Tibial nerve (tissue), 4 donors: ENCODE data around the gene FAM13B. TPM values are rescaled to one million over a fixed set of nuclear protein-coding genes. Genes with fewer than 3 reads are reported as not detected.
A peak's percentile ranks its signal among the peaks of the same experiment; 100 is the strongest.
"Not testable (repeated sequence)": the region's sequence is repeated elsewhere in the genome, so short reads cannot be mapped to it uniquely, and the experiment has no call there.

ENCODE experiments used
- DNase-seq, 2 donors: peaks; one replicate each; pipeline ENCODE4 v3.0.0-alpha.2; 2019; ENCODE audit warnings: low spot score in 2 of 2
- H3K27ac ChIP-seq, 4 donors: fragments of 200-600 bp; sonication (generic) in 3 of 4; one replicate each; pipeline ENCODE4 v1.5.1; 2017 to 2019; ENCODE audit warnings: mild to moderate bottlenecking in 1 of 4
- H3K27me3 ChIP-seq, 2 donors: fragments of 200-600 bp; sonication (generic) in 1 of 2; one replicate each; pipeline versions ENCODE4 v1.5.1 to v1.6.0; 2017 to 2019
- H3K36me3 ChIP-seq, 3 donors: fragments of 200-600 bp; sonication (generic); one replicate each; pipeline ENCODE4 v1.5.1; 2018 to 2019
- H3K4me1 ChIP-seq, 4 donors: fragments of 200-600 bp; sonication (generic) in 3 of 4; one replicate each; pipeline ENCODE4 v1.5.1; 2017 to 2019
- H3K4me3 ChIP-seq, 4 donors: fragments of 200-600 bp; sonication (generic) in 3 of 4; one replicate each; pipeline ENCODE4 v1.5.1; 2017 to 2019; ENCODE audit warnings: mild to moderate bottlenecking in 1 of 4, moderate library complexity in 1 of 4
- H3K9me3 ChIP-seq, 4 donors: fragments of 200-600 bp; sonication (generic) in 3 of 4; one replicate each; pipeline ENCODE4 v1.5.1; 2017 to 2019
- CTCF ChIP-seq, 5 experiments: fragments of 200-600 bp in 3 of 5; fragments of 450-650 bp in 2 of 5; sonication (generic) in 3 of 5; IDR thresholded peaks; one replicate each; pipeline ENCODE4 v1.5.1; 2016 to 2019; ENCODE audit warnings: antibody characterized with exemption in 5 of 5, mild to moderate bottlenecking in 3 of 5, moderate library complexity in 2 of 5
- EP300 ChIP-seq, 2 donors: sonication (generic); formaldehyde crosslinking; IDR thresholded peaks; one replicate each; pipeline ENCODE4 v1.6.1; 2017; ENCODE audit warnings: antibody characterized with exemption in 2 of 2, mild to moderate bottlenecking in 1 of 2
- POLR2A ChIP-seq, 2 donors: fragments of 450-650 bp; IDR thresholded peaks; one replicate each; pipeline ENCODE4 v1.6.1; 2017; ENCODE audit warnings: antibody characterized with exemption in 2 of 2, mild to moderate bottlenecking in 2 of 2, moderate library complexity in 2 of 2
- WGBS, 2 donors: methylation state at CpG; one replicate each; pipeline ENCODE4 v1.1.5; 2018; 5-methylcytosine and 5-hydroxymethylcytosine counted together
- total RNA-seq, 4 donors: library from RNA; depleted of rRNA; stranded (reverse); fragments of >200 nt; gene quantifications; one replicate each; pipeline ENCODE4 v1.1.0, GENCODE V29; 2016

FAM13B gene
- total RNA-seq, 4 donors from 2014 or later = 59.4 to 85.9 (median 72.3) TPM

- Histone ChIP-seq H3K4me1 (peaks cover 0 to 13% (median 0%) of the 10 kb centered on the region in 4 donors), H3K9me3 (no peaks in the 10 kb centered on the region), H3K4me3 (no peak overlapping the region), H3K36me3 (no peaks in the 10 kb centered on the region), H3K27me3 (no peaks in the 10 kb centered on the region), H3K27ac (peak overlapping the region in 2 of 4 donors; percentile 55 to 70)
- TF ChIP-seq EP300 (IDR thresholded peaks at IDR 0.05) (no peak), CTCF (IDR thresholded peaks at IDR 0.05) (no peak), POLR2A (IDR thresholded peaks at IDR 0.05) (no peak)
- DNase-seq = no peak
- WGBS, 2 donors = 29 to 30% methylated on average over 3 of the region's 3 CpGs
Observed at GRCh38 chr5:138054206-138054605, 21.3 kb upstream of the FAM13B start.

- 78 to 85% methylated on average over 3 of the region's 3 CpGs for WGBS, 2 donors
- DNase-seq = no peak
- peaks cover 0 to 13% (median 0%) of the 10 kb centered on the region in 4 donors for H3K4me1 ChIP-seq
- no peak for TF ChIP-seq CTCF (IDR thresholded peaks at IDR 0.05)
- TF ChIP-seq EP300 (IDR thresholded peaks at IDR 0.05) = no peak
- no peak for TF ChIP-seq POLR2A (IDR thresholded peaks at IDR 0.05)
- H3K9me3 ChIP-seq = no peaks in the 10 kb centered on the region
- no peaks in the 10 kb centered on the region for H3K27me3 ChIP-seq
- no peak overlapping the region for H3K27ac ChIP-seq
- no peak overlapping the region for H3K4me3 ChIP-seq
- H3K36me3 ChIP-seq = no peaks in the 10 kb centered on the region
Observed at GRCh38 chr5:138053554-138053953, 20.7 kb upstream of the FAM13B start.

GRCh38 chr5:138052718-138053117 lies 19.8 kb upstream of the FAM13B start:
- not testable (repeated sequence) for H3K27ac ChIP-seq, H3K27me3 ChIP-seq, DNase-seq, H3K9me3 ChIP-seq, H3K36me3 ChIP-seq, H3K4me3 ChIP-seq
- WGBS, 2 donors = 92 to 93% methylated on average over 1 of the region's 1 CpG
- peaks cover 0 to 13% (median 0%) of the 10 kb centered on the region in 4 donors for H3K4me1 ChIP-seq

- Histone ChIP-seq H3K9me3 (no peaks in the 10 kb centered on the region), H3K27ac (no peak overlapping the region), H3K27me3 (no peaks in the 10 kb centered on the region), H3K36me3 (no peaks in the 10 kb centered on the region), H3K4me3 (no peak overlapping the region), H3K4me1 (peaks cover 0 to 13% (median 0%) of the 10 kb centered on the region in 4 donors)
- TF ChIP-seq POLR2A (IDR thresholded peaks at IDR 0.05) = no peak
- TF ChIP-seq EP300 (IDR thresholded peaks at IDR 0.05) = no peak
- no peak for TF ChIP-seq CTCF (IDR thresholded peaks at IDR 0.05)
- no peak for DNase-seq
- WGBS, 2 donors = 77% methylated on average over 9 of the region's 9 CpGs
Observed at GRCh38 chr5:138051441-138052296, 18.8 kb upstream of the FAM13B start.

- not testable (repeated sequence) for H3K4me1 ChIP-seq, H3K27me3 ChIP-seq, H3K27ac ChIP-seq, H3K36me3 ChIP-seq, H3K4me3 ChIP-seq, H3K9me3 ChIP-seq, DNase-seq
- 94 to 98% methylated on average over 3 of the region's 3 CpGs for WGBS, 2 donors
Observed at GRCh38 chr5:138045283-138045682, 12.4 kb upstream of the FAM13B start.

GRCh38 chr5:138038826-138039225 lies 5.9 kb upstream of the FAM13B start:
- peak overlapping the region; percentile 2 to 72 (median 54) for H3K27ac ChIP-seq
- peaks cover 0 to 13% (median 1%) of the 10 kb centered on the region in 4 donors for H3K4me1 ChIP-seq
- H3K9me3 ChIP-seq = no peaks in the 10 kb centered on the region
- no peak for TF ChIP-seq CTCF (IDR thresholded peaks at IDR 0.05)
- TF ChIP-seq EP300 (IDR thresholded peaks at IDR 0.05) = peak in 1 of 2 donors; percentile 57
- no peak for DNase-seq
- WGBS, 2 donors = 45 to 50% methylated on average over 1 of the region's 1 CpG
- peak overlapping the region in 1 of 4 donors; percentile 30 for H3K4me3 ChIP-seq
- no peaks in the 10 kb centered on the region for H3K27me3 ChIP-seq
- no peaks in the 10 kb centered on the region for H3K36me3 ChIP-seq
